ENCODE measurements around the gene SARDH.

The SARDH gene

GRCh38 chr9:133771486-133772482, 33.6 kb upstream of the SARDH start:
- H3K4me1 ChIP-seq (ENCODE audit: insufficient read depth, low read length): no peaks in the 10 kb centered on the region
- TF ChIP-seq EZH2 (IDR thresholded peaks at IDR 0.05; ENCODE audit: borderline replicate concordance, low read depth, low read length, severe bottlenecking): no peak
- TF ChIP-seq, protein P1, sequence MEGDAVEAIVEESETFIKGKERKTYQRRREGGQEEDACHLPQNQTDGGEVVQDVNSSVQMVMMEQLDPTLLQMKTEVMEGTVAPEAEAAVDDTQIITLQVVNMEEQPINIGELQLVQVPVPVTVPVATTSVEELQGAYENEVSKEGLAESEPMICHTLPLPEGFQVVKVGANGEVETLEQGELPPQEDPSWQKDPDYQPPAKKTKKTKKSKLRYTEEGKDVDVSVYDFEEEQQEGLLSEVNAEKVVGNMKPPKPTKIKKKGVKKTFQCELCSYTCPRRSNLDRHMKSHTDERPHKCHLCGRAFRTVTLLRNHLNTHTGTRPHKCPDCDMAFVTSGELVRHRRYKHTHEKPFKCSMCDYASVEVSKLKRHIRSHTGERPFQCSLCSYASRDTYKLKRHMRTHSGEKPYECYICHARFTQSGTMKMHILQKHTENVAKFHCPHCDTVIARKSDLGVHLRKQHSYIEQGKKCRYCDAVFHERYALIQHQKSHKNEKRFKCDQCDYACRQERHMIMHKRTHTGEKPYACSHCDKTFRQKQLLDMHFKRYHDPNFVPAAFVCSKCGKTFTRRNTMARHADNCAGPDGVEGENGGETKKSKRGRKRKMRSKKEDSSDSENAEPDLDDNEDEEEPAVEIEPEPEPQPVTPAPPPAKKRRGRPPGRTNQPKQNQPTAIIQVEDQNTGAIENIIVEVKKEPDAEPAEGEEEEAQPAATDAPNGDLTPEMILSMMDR (IDR thresholded peaks at IDR 0.05; ENCODE audit: borderline replicate concordance, extremely low read depth, low read length, poor library complexity, severe bottlenecking): no peak
- no peak overlapping the region for H2AFZ ChIP-seq (ENCODE audit: low read depth, low read length)
- no peak for ATAC-seq (ENCODE audit: insufficient read depth, low read depth)
- H3K9me3 ChIP-seq (ENCODE audit: insufficient read depth, low read length, severe bottlenecking): peaks cover 5% of the 10 kb centered on the region
- no peak for DNase-seq
- H3K4me2 ChIP-seq (ENCODE audit: insufficient read depth, low read length): no peak overlapping the region
- no peak overlapping the region for H3K9ac ChIP-seq (ENCODE audit: low read depth, low read length)
- no peaks in the 10 kb centered on the region for H3K27me3 ChIP-seq (ENCODE audit: insufficient read depth, low read length, poor library complexity)
- no peaks in the 10 kb centered on the region for H4K20me1 ChIP-seq (ENCODE audit: insufficient read depth, low read length)
- no peaks in the 10 kb centered on the region for H3K79me2 ChIP-seq (ENCODE audit: insufficient read depth, low read length)
- H3K27ac ChIP-seq (ENCODE audit: low read length): no peak overlapping the region
- no peaks in the 10 kb centered on the region for H3K36me3 ChIP-seq (ENCODE audit: insufficient read depth, low read length)
- no peak overlapping the region for H3K4me3 ChIP-seq (ENCODE audit: low read depth in 1 of 2, low read length in 2 of 2)

DNA sequence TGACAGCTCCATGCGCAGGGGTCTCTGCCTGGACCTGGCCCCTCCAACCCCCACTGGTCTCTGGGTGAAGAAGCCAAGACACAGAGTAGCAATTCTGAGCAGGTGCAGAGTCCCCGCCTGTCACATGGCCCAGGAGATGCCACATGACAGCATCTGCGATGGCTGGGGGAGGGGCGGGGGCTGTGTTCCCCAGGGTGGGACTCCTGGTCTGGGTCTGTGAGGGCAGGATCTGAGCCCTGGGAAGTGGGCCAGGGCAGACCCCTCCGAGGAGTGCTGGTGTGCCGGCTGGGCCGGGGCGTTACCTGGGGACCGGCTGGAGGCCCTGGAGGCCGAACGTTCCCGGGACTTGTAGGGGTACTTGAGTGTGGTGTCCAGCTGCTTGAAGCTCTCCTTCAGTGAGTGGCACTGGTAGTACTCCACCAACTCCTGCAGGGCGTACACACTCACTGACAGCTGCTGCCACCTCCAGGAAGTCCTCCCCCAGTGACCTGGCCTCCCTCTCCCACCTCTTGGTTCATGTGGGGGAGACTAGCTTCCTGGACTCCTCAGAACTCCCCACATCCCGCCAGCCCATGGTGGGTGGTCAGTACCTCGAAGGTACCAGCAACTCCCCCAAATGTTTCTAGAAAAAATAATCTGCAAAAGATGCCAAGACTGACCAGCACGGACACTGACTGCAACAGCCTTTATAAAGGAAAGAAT, 32.1 kb upstream of the SARDH start:
- H3K9me3 ChIP-seq (ENCODE audit: insufficient read depth, low read length, severe bottlenecking): peaks cover 5% of the 10 kb centered on the region
- no peaks in the 10 kb centered on the region for H4K20me1 ChIP-seq (ENCODE audit: insufficient read depth, low read length)
- ATAC-seq (ENCODE audit: insufficient read depth, low read depth): no peak
- no peaks in the 10 kb centered on the region for H3K79me2 ChIP-seq (ENCODE audit: insufficient read depth, low read length)
- TF ChIP-seq EZH2 (IDR thresholded peaks at IDR 0.05; ENCODE audit: borderline replicate concordance, low read depth, low read length, severe bottlenecking): no peak
- TF ChIP-seq, protein P1 (IDR thresholded peaks at IDR 0.05; ENCODE audit: borderline replicate concordance, extremely low read depth, low read length, poor library complexity, severe bottlenecking): no peak
- no peak overlapping the region for H2AFZ ChIP-seq (ENCODE audit: low read depth, low read length)
- H3K4me3 ChIP-seq (ENCODE audit: low read depth in 1 of 2, low read length in 2 of 2): no peak overlapping the region
- H3K4me1 ChIP-seq (ENCODE audit: insufficient read depth, low read length): no peaks in the 10 kb centered on the region
- no peaks in the 10 kb centered on the region for H3K27me3 ChIP-seq (ENCODE audit: insufficient read depth, low read length, poor library complexity)
- no peak overlapping the region for H3K4me2 ChIP-seq (ENCODE audit: insufficient read depth, low read length)
- no peak overlapping the region for H3K27ac ChIP-seq (ENCODE audit: low read length)
- H3K9ac ChIP-seq (ENCODE audit: low read depth, low read length): no peak overlapping the region
- DNase-seq: no peak
- H3K36me3 ChIP-seq (ENCODE audit: insufficient read depth, low read length): no peaks in the 10 kb centered on the region

DNA sequence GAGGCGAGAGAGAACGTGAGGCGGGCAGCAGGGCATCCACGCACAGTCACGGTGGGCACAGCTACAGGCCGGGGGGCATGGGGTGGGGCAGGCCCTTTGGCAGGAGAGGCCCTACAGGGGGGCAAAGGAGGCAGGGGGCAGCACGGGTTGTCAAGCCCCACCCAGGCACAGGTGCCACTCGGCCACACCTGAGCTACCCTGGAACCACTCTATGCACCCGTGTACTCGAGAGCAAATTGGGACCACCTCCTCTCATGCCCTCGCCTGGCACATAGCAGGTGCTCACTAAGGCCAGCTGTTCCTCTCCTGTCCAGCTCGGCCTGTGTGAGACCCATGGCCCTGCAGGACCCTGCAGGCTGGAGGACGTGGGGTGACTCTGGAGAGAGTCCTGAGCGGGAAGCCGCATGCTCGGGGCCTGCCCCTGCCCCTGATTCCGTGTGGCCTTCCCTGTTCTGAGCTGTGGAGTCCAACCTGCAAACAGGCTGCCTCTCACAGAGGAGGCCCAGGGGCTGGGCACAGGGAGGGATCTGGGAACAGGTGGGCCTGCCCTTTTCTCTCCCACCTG, 31.4 kb upstream of the SARDH start:
- Histone ChIP-seq H3K79me2 (ENCODE audit: insufficient read depth, low read length) (no peaks in the 10 kb centered on the region), H3K4me1 (ENCODE audit: insufficient read depth, low read length) (no peaks in the 10 kb centered on the region), H3K4me3 (ENCODE audit: low read depth in 1 of 2, low read length in 2 of 2) (no peak overlapping the region), H3K27me3 (ENCODE audit: insufficient read depth, low read length, poor library complexity) (no peaks in the 10 kb centered on the region), H3K27ac (ENCODE audit: low read length) (no peak overlapping the region), H2AFZ (ENCODE audit: low read depth, low read length) (no peak overlapping the region), H3K36me3 (ENCODE audit: insufficient read depth, low read length) (no peaks in the 10 kb centered on the region), H3K9ac (ENCODE audit: low read depth, low read length) (no peak overlapping the region), H3K9me3 (ENCODE audit: insufficient read depth, low read length, severe bottlenecking) (peaks cover 5% of the 10 kb centered on the region), H3K4me2 (ENCODE audit: insufficient read depth, low read length) (no peak overlapping the region), H4K20me1 (ENCODE audit: insufficient read depth, low read length) (no peaks in the 10 kb centered on the region)
- TF ChIP-seq EZH2 (IDR thresholded peaks at IDR 0.05; ENCODE audit: borderline replicate concordance, low read depth, low read length, severe bottlenecking): no peak
- TF ChIP-seq, protein P1 (IDR thresholded peaks at IDR 0.05; ENCODE audit: borderline replicate concordance, extremely low read depth, low read length, poor library complexity, severe bottlenecking): no peak
- DNase-seq (no peak), ATAC-seq (ENCODE audit: insufficient read depth, low read depth) (no peak)
